Stomach (tissue), 9 donors: Measurements from ENCODE around the gene GLCCI1. TPM values are rescaled to one million over a fixed set of nuclear protein-coding genes. Genes with fewer than 3 reads are reported as not detected.
A peak's percentile ranks its signal among the peaks of the same experiment; 100 is the strongest.

Source experiments
- DNase-seq, 2 donors: peaks; one replicate each; pipeline versions ENCODE4 v3.0.0 to v3.0.0-alpha.2; 2013 to 2019
- H3K27ac ChIP-seq, 5 donors: fragments of 200-600 bp in 4 of 5; sonication (generic) in 4 of 5; one replicate each; pipeline ENCODE4 v1.5.1; 2013 to 2019; ENCODE audit warnings: mild to moderate bottlenecking in 1 of 5, moderate library complexity in 1 of 5
- H3K27me3 ChIP-seq, 3 donors: fragments of 200-600 bp; sonication (generic); one replicate each; pipeline ENCODE4 v1.5.1; 2017 to 2019; ENCODE audit warnings: mixed run types in 1 of 3
- H3K36me3 ChIP-seq, 4 donors: fragments of 200-600 bp; sonication (generic); 1 replicate in 3 of 4; 2 replicates in 1 of 4; pipeline ENCODE4 v1.5.1; 2016 to 2019
- H3K4me1 ChIP-seq, 4 donors: fragments of 200-600 bp; sonication (generic); one replicate each; pipeline ENCODE4 v1.5.1; 2016 to 2019
- H3K4me3 ChIP-seq, 4 donors: fragments of 200-600 bp; sonication (generic) in 3 of 4; one replicate each; pipeline ENCODE4 v1.5.1; 2016 to 2019; ENCODE audit warnings: mild to moderate bottlenecking in 1 of 4
- H3K9me3 ChIP-seq, 4 donors: fragments of 200-600 bp; sonication (generic); one replicate each; pipeline ENCODE4 v1.5.1; 2016 to 2019
- EP300 ChIP-seq: sonication (generic); formaldehyde crosslinking; IDR thresholded peaks from one replicate; pipeline ENCODE4 v1.6.1; 2017; ENCODE audit warnings: antibody characterized with exemption
- POLR2A ChIP-seq, 4 donors: fragments of 450-650 bp; IDR thresholded peaks; one replicate each; pipeline ENCODE4 v1.6.1; 2016; ENCODE audit warnings: antibody characterized with exemption in 4 of 4, control low read depth in 2 of 4, mild to moderate bottlenecking in 1 of 4, moderate library complexity in 1 of 4
- POLR2AphosphoS5 ChIP-seq, 3 donors: sonication (generic); formaldehyde crosslinking; IDR thresholded peaks; one replicate each; pipeline ENCODE4 v1.6.1; 2016; ENCODE audit warnings: antibody characterized with exemption in 3 of 3
- whole genome bisulfite sequencing, 5 donors: extraction: QIAGEN DNeasy Blood & Tissue Kit in 3 of 5; methylation state at CpG; one replicate each; pipeline versions ENCODE4 v1.1.5 to v1.1.7; 2013 to 2018; 5-methylcytosine and 5-hydroxymethylcytosine counted together
- intact Hi-C: fragments of 100-400 bp; cut with DNase I; formaldehyde crosslinking; loops from one replicate; pipeline ENCODE4 v1.15.1; 2023; ENCODE audit warnings: low total_unique reads
- polyA plus RNA-seq, 3 donors: library from polyadenylated mRNA; stranded (reverse); fragments of 200-250 nt; gene quantifications; one replicate each; pipeline ENCODE4 v1.2.3, GENCODE V29; 2013
- total RNA-seq, 5 donors: library from RNA; depleted of rRNA; stranded (reverse); fragments of >200 nt; gene quantifications; one replicate each; pipeline versions ENCODE4 v1.1.0 to v1.2.3, GENCODE V29; 2014 to 2016
- TF ChIP-seq, protein P1 (sequence below), 7 experiments: fragments of 450-650 bp in 4 of 7; fragments of 200-600 bp in 3 of 7; sonication (generic) in 3 of 7; IDR thresholded peaks; one replicate each; pipeline ENCODE4 v1.5.1; 2016 to 2019; ENCODE audit warnings: antibody characterized with exemption in 7 of 7, control low read depth in 2 of 7, mild to moderate bottlenecking in 1 of 7
- donor health status: healthy with polysubstance abuse.
- donor health status: Bipolar disorder and iron deficiency.
- donor health status: healthy.

Gene GLCCI1
- total and polyA plus RNA-seq, 8 donors, result 2.6 to 60.9 (median 14.9) TPM

DNA sequence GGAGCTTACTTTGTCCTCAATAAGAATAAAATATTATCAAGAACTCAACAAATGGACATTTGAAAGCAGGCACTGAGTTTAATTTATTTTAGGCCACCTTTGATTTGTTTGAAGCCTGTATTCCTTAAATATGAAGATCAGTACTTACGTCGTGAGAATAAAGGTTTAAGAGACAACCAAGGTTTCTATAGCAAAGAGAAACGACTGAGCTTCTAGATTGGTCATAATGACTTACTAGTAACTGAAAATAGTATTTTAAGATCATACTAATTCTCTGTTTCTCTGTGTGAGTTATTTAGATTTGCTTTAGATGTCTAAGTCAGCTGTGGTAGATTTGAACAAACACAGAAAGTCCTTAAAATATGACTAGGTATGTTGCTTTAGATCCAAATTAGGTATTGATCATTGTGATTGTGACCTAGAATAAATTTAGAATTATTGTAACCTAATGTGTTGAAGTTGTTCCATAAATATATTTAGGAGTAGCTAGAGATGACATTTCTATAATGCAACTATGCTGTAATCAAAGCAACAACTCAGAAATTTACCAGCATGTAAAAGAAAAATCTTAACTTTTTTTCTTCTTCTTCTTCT is 2.4 kb upstream of the GLCCI1 start:
- H3K4me3 ChIP-seq, result no peak overlapping the region
- intact Hi-C loops, result no loop called here

GRCh38 chr7:7967886-7968543 is 581 bp upstream of the GLCCI1 start:
- H3K4me3 ChIP-seq, result peak overlapping the region; percentile 89 to 98 (median 95)
- H3K36me3 ChIP-seq, result no peaks in the 10 kb centered on the region
- peaks cover 0 to 38% (median 24%) of the 10 kb centered on the region in 4 donors for H3K4me1 ChIP-seq
- peak overlapping the region; percentile 89 to 98 (median 97) for H3K27ac ChIP-seq
- TF ChIP-seq, protein P1, sequence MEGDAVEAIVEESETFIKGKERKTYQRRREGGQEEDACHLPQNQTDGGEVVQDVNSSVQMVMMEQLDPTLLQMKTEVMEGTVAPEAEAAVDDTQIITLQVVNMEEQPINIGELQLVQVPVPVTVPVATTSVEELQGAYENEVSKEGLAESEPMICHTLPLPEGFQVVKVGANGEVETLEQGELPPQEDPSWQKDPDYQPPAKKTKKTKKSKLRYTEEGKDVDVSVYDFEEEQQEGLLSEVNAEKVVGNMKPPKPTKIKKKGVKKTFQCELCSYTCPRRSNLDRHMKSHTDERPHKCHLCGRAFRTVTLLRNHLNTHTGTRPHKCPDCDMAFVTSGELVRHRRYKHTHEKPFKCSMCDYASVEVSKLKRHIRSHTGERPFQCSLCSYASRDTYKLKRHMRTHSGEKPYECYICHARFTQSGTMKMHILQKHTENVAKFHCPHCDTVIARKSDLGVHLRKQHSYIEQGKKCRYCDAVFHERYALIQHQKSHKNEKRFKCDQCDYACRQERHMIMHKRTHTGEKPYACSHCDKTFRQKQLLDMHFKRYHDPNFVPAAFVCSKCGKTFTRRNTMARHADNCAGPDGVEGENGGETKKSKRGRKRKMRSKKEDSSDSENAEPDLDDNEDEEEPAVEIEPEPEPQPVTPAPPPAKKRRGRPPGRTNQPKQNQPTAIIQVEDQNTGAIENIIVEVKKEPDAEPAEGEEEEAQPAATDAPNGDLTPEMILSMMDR (IDR thresholded peaks at IDR 0.05), result peak in 1 of 7 experiments; percentile 7
- no peak for TF ChIP-seq EP300
- TF ChIP-seq POLR2AphosphoS5 (IDR thresholded peaks at IDR 0.05), result no peak
- TF ChIP-seq POLR2A (IDR thresholded peaks at IDR 0.05), result no peak
- no peak for DNase-seq
- intact Hi-C loops, result no loop called here
- 3 to 10% (median 4%) methylated on average over 8 to 14 of the region's 14 CpGs for WGBS, 5 donors
- H3K9me3 ChIP-seq, result no peaks in the 10 kb centered on the region
- H3K27me3 ChIP-seq, result no peaks in the 10 kb centered on the region

More for the DNA sequence above, 2.4 kb upstream of the GLCCI1 start:
- no peak for TF ChIP-seq EP300
- TF ChIP-seq POLR2AphosphoS5 (IDR thresholded peaks at IDR 0.05), result no peak
- TF ChIP-seq POLR2A (IDR thresholded peaks at IDR 0.05), result no peak
- TF ChIP-seq, protein P1 (IDR thresholded peaks at IDR 0.05), result no peak
- H3K27me3 ChIP-seq, result no peaks in the 10 kb centered on the region
- H3K4me1 ChIP-seq, result peaks cover 0 to 20% (median 10%) of the 10 kb centered on the region in 4 donors
- H3K36me3 ChIP-seq, result no peaks in the 10 kb centered on the region
- no peak overlapping the region for H3K27ac ChIP-seq
- WGBS, 5 donors, result 47 to 64% (median 52%) methylated on average over 3 of the region's 3 CpGs
- DNase-seq, result no peak
- H3K9me3 ChIP-seq, result no peaks in the 10 kb centered on the region

DNA sequence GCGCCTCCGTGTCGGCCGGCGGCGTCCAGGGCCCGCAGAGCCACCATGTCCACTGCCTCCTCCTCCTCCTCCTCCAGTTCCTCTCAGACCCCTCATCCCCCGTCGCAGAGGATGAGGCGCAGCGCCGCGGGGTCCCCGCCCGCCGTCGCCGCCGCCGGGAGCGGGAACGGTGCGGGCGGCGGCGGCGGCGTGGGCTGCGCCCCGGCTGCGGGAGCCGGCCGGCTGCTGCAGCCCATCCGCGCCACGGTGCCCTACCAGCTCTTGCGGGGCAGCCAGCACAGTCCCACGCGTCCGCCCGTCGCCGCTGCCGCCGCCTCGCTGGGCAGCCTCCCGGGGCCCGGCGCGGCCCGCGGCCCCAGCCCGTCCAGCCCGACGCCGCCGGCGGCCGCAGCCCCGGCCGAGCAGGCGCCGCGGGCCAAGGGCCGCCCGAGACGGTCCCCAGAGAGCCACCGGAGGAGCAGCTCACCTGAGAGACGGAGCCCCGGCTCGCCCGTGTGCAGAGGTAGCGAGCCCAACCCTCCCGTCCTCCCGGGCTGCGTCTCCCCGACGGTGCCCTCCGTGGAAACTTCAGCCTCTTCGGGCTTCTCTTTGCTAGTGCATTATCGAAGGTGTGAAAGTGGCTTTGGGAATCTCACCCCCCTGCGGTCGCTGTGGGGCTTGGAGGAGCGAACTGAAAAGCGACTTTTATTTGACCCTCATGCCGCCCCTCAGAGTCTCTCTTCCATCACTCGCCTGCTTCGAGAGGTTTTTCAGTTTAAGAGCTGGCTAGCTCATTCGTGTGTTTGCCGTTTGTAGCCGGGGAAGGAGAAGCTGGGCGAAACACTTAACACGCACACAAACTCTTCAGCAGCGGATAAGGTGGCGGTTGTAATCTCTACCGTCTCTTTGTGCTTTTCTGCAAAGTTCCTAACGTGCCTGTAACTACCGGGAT is 975 bp downstream of the GLCCI1 start:
- DNase-seq, result peak; percentile 33 to 81
- H3K27ac ChIP-seq, result peak overlapping the region; percentile 96 to 99 (median 98)
- H3K36me3 ChIP-seq, result no peaks in the 10 kb centered on the region
- intact Hi-C loops, result no loop called here
- no peaks in the 10 kb centered on the region for H3K27me3 ChIP-seq
- H3K9me3 ChIP-seq, result no peaks in the 10 kb centered on the region
- WGBS, 5 donors, result 0 to 1% (median 1%) methylated on average over 42 to 98 of the region's 98 CpGs
- H3K4me1 ChIP-seq, result peaks cover 0 to 45% (median 26%) of the 10 kb centered on the region in 4 donors
- TF ChIP-seq, protein P1 (IDR thresholded peaks at IDR 0.05), result peak in 2 of 7 experiments; percentile 12 to 18
- no peak for TF ChIP-seq POLR2A (IDR thresholded peaks at IDR 0.05)
- peak in 1 of 3 donors; percentile 59 for TF ChIP-seq POLR2AphosphoS5 (IDR thresholded peaks at IDR 0.05)
- TF ChIP-seq EP300, result no peak
- peak overlapping the region; percentile 89 to 98 (median 95) for H3K4me3 ChIP-seq

DNA sequence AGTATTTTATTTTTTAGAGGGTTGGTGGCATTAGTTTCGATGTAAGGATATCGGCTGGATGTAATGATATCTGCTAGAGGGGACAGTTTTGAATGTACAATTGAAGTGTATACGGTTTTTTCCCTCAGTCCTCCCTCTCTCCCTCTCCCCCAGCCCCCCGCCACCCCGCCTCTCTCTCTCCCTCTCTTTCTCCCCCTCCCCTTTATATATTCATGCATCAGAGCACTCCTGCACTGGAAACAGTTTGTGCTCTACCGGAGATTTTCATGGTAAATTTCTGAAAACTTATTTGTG is 1.6 kb downstream of the GLCCI1 start:
- TF ChIP-seq POLR2A (IDR thresholded peaks at IDR 0.05) (no peak), EP300 (no peak), POLR2AphosphoS5 (IDR thresholded peaks at IDR 0.05) (no peak)
- TF ChIP-seq, protein P1 (IDR thresholded peaks at IDR 0.05), result no peak
- 0 to 3% (median 0%) methylated on average over 5 to 6 of the region's 6 CpGs for WGBS, 5 donors
- no peaks in the 10 kb centered on the region for H3K9me3 ChIP-seq
- peak overlapping the region; percentile 89 to 98 (median 95) for H3K4me3 ChIP-seq
- DNase-seq, result peak in 1 of 2 donors; percentile 56
- no peaks in the 10 kb centered on the region for H3K27me3 ChIP-seq
- peaks cover 0 to 45% (median 27%) of the 10 kb centered on the region in 4 donors for H3K4me1 ChIP-seq
- intact Hi-C loops, result no loop called here
- H3K27ac ChIP-seq, result peak overlapping the region; percentile 88 to 99 (median 97)
- no peaks in the 10 kb centered on the region for H3K36me3 ChIP-seq
